SU-DHL-6 (cell line): ENCODE measurements around the gene AKAP11.

Experiments used
- H2AFZ ChIP-seq: fragments of 200-600 bp; sonication (generic); 2 replicates; pipeline ENCODE4 v1.6.1; 2014; ENCODE audit warnings: low read depth, mild to moderate bottlenecking, moderate library complexity, mixed read lengths, antibody characterized with exemption, low read length; ENCODE audit not compliant: severe bottlenecking
- H3F3A ChIP-seq: fragments of 200-600 bp; shearing (Covaris generic); 2 replicates; pipeline ENCODE4 v1.6.0; 2016; ENCODE audit warnings: antibody characterized with exemption, mild to moderate bottlenecking; ENCODE audit not compliant: insufficient read depth
- H3K27ac ChIP-seq: fragments of 200-600 bp; sonication (generic); 2 replicates; pipeline ENCODE4 v1.5.1; 2016; ENCODE audit warnings: low read depth, mild to moderate bottlenecking, low read length, moderate library complexity, mixed read lengths
- H3K27me3 ChIP-seq: fragments of 200-600 bp; sonication (generic), shearing (Covaris generic); 2 replicates; pipeline ENCODE4 v1.6.0; 2014; ENCODE audit warnings: mild to moderate bottlenecking, low read length
- H3K36me3 ChIP-seq: fragments of 200-600 bp; sonication (generic); 2 replicates; pipeline ENCODE4 v1.6.1; 2014; ENCODE audit warnings: mild to moderate bottlenecking, low read length, mixed read lengths
- H3K4me2 ChIP-seq: fragments of 300-600, 200-600 bp; shearing (Covaris generic), sonication (generic); 2 replicates; pipeline ENCODE4 v1.6.0; 2014; ENCODE audit warnings: low read length, low read depth, mild to moderate bottlenecking; ENCODE audit not compliant: poor library complexity, severe bottlenecking
- H3K4me3 ChIP-seq: fragments of 200-600 bp; sonication (generic); 2 replicates; pipeline ENCODE4 v1.5.1; 2014; ENCODE audit warnings: antibody characterized with exemption, low read length, mild to moderate bottlenecking, mixed read lengths; ENCODE audit not compliant: insufficient read depth, poor library complexity, severe bottlenecking
- H3K79me2 ChIP-seq: fragments of 200-600 bp; sonication (generic); 2 replicates; pipeline ENCODE4 v1.6.1; 2014; ENCODE audit warnings: mild to moderate bottlenecking, low read length, moderate library complexity; ENCODE audit not compliant: insufficient read depth
- H3K9ac ChIP-seq: fragments of 200-600 bp; sonication (generic); 2 replicates; pipeline ENCODE4 v1.7.0; 2014; ENCODE audit warnings: mild to moderate bottlenecking, low read length
- H3K9me2 ChIP-seq: fragments of 200-600 bp; sonication (generic); replicated peaks from 2 replicates; pipeline ENCODE4 v1.6.1; 2014; ENCODE audit warnings: low read length; ENCODE audit not compliant: insufficient read depth
- H3K9me3 ChIP-seq: fragments of 200-600 bp; sonication (generic); 2 replicates; pipeline ENCODE4 v1.6.1; 2014; ENCODE audit warnings: low read length, mixed read lengths; ENCODE audit not compliant: insufficient read depth
- H4K20me1 ChIP-seq: fragments of 200-600 bp; sonication (generic); 2 replicates; pipeline ENCODE4 v1.6.1; 2014; ENCODE audit warnings: low read depth, mild to moderate bottlenecking, antibody characterized with exemption, low read length, moderate library complexity, mixed read lengths
- CTCF ChIP-seq: fragments of 200-600 bp; sonication (generic); IDR thresholded peaks from one replicate; pipeline ENCODE4 v1.5.1; 2017; ENCODE audit warnings: antibody characterized with exemption, mild to moderate bottlenecking, low read length, moderate library complexity; ENCODE audit not compliant: insufficient read depth, poor library complexity, severe bottlenecking
- EZH2phosphoT487 ChIP-seq: fragments of 200-600 bp; sonication (generic), shearing (Covaris generic); conservative IDR thresholded peaks from 2 replicates; pipeline ENCODE4 v1.6.1; 2018; ENCODE audit warnings: mild to moderate bottlenecking, antibody characterized with exemption, low read length, moderate library complexity, mixed read lengths

AKAP11 gene

DNA sequence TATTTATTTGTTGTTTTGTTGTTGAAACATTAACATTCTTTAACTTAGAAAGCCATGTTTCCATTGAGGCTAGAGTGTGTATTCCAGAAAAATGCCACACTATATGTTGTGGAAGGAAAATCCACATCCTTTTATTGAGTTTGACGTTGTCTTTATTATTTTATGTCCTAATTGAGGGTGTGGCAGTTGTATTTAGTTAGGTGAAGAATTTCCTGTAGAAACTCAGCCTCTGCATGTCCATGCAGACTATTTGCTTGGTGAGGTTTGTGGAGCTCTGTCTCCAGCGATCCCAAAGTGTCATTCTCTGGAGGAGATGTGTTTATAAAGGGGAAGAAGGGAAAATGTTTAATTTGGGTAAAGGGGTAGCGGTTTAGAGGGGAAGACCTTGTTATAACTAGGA lies 46.6 kb downstream of the AKAP11 start:
- Histone ChIP-seq H3K79me2 (no peaks in the 10 kb centered on the region), H3K36me3 (peaks cover 38% of the 10 kb centered on the region; the same call in 1 of the 2 replicates), H3F3A (no peaks in the 10 kb centered on the region), H3K9me3 (no peaks in the 10 kb centered on the region), H3K4me2 (no peak overlapping the region), H3K4me3 (no peak overlapping the region), H3K9me2 (no peaks in the 10 kb centered on the region), H4K20me1 (no peaks in the 10 kb centered on the region), H3K27me3 (no peaks in the 10 kb centered on the region), H3K27ac (no peak overlapping the region), H3K9ac (no peak overlapping the region), H2AFZ (no peak overlapping the region)
- TF ChIP-seq EZH2phosphoT487 (no peak), CTCF (no peak)

DNA sequence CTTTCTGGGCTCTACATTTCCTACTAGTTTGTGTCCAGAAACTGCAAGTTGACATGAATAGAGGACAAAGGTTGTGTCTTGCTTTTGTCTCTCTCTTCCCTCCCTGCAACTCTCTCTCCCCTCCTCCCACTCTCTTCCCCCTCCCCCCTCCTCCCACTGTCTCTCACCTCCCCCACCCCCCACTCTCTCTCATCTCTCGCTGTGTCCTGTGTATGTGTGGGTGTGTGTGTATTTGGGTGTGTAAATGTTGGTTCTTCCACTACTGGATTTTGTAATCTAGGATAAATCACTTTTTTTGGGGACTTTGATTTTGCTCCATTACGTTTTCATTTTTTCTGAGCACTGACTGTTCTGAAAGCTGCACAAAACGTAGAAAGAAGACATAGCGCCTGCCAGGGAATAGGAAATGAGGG lies 48.4 kb downstream of the AKAP11 start:
- Histone ChIP-seq H3K36me3 (peaks cover 26% of the 10 kb centered on the region; the same call in 1 of the 2 replicates), H3K9me3 (no peaks in the 10 kb centered on the region), H3K9me2 (no peaks in the 10 kb centered on the region), H3F3A (no peaks in the 10 kb centered on the region), H3K4me2 (no peak overlapping the region), H3K27ac (no peak overlapping the region), H3K79me2 (no peaks in the 10 kb centered on the region), H3K9ac (no peak overlapping the region), H3K4me3 (no peak overlapping the region), H2AFZ (no peak overlapping the region), H3K27me3 (no peaks in the 10 kb centered on the region), H4K20me1 (no peaks in the 10 kb centered on the region)
- TF ChIP-seq EZH2phosphoT487 (no peak), CTCF (no peak)

GRCh38 chr13:42322806-42323205 lies 50.9 kb downstream of the AKAP11 start:
- Histone ChIP-seq H3K4me3 (no peak overlapping the region), H3K27ac (no peak overlapping the region), H3K27me3 (no peaks in the 10 kb centered on the region), H2AFZ (no peak overlapping the region), H3K79me2 (no peaks in the 10 kb centered on the region), H3K9ac (no peak overlapping the region), H3K9me2 (no peaks in the 10 kb centered on the region), H3K9me3 (no peaks in the 10 kb centered on the region), H3K36me3 (peaks cover 23% of the 10 kb centered on the region; the same call in 1 of the 2 replicates), H3F3A (no peaks in the 10 kb centered on the region), H3K4me2 (no peak overlapping the region), H4K20me1 (no peaks in the 10 kb centered on the region)
- no peak for TF ChIP-seq CTCF

- no peaks in the 10 kb centered on the region for H3F3A ChIP-seq
- no peak overlapping the region for H3K9ac ChIP-seq
- H3K9me3 ChIP-seq, result no peaks in the 10 kb centered on the region
- H2AFZ ChIP-seq, result no peak overlapping the region
- H3K27ac ChIP-seq, result no peak overlapping the region
- H4K20me1 ChIP-seq, result no peaks in the 10 kb centered on the region
- no peak for TF ChIP-seq EZH2phosphoT487
- no peak for TF ChIP-seq CTCF
- no peak overlapping the region for H3K4me2 ChIP-seq
- no peak overlapping the region for H3K4me3 ChIP-seq
- H3K36me3 ChIP-seq, result peaks cover 14% of the 10 kb centered on the region; the same call in 1 of the 2 replicates
- no peaks in the 10 kb centered on the region for H3K27me3 ChIP-seq
- H3K9me2 ChIP-seq, result no peaks in the 10 kb centered on the region
- no peaks in the 10 kb centered on the region for H3K79me2 ChIP-seq
Observed at GRCh38 chr13:42324704-42325103, 52.8 kb downstream of the AKAP11 start.
